Keratinocyte (primary cell): ENCODE data around the gene NELL2.

Experiments used
- CTCF ChIP-seq, 3 experiments: IDR thresholded peaks in 1 of 3; conservative IDR thresholded peaks in 1 of 3; optimal IDR thresholded peaks in 1 of 3; 2 replicates in 2 of 3; 3 replicates in 1 of 3; pipeline versions ENCODE3 to v1.5.1; 2011; ENCODE audit warnings: low read length in 3 of 3, mild to moderate bottlenecking in 3 of 3, moderate library complexity in 2 of 3, control low read depth in 1 of 3, inconsistent platforms in 1 of 3; ENCODE audit not compliant: insufficient read depth in 2 of 3; ENCODE audit errors: extremely low read depth in 1 of 3
- EZH2 ChIP-seq: IDR thresholded peaks from one replicate; pipeline ENCODE4 v1.6.1; 2012; ENCODE audit warnings: inconsistent platforms, mild to moderate bottlenecking, low read length, moderate library complexity

- TF ChIP-seq CTCF (optimal IDR thresholded peaks at IDR 0.05 in 1 of 3, IDR thresholded peaks at IDR 0.05 in 1 of 3, conservative IDR thresholded peaks at IDR 0.05 in 1 of 3; ENCODE audit: extremely low read depth in 1 of 3, insufficient read depth in 2 of 3, low read length in 3 of 3), result no peak
- TF ChIP-seq EZH2, result no peak
Measured at GRCh38 chr12:44835641-44836379, 40.3 kb downstream of the NELL2 start.
